ENCODE results near the gene CXCR6. TPM values are rescaled to one million over a fixed set of nuclear protein-coding genes. Genes with fewer than 3 reads are reported as not detected.

The CXCR6 gene
- total and polyA plus RNA-seq, 2 of the 13 experiments (the other 11 are each of a cell fraction or from before 2014, with no cell fraction given): not detected

DNA sequence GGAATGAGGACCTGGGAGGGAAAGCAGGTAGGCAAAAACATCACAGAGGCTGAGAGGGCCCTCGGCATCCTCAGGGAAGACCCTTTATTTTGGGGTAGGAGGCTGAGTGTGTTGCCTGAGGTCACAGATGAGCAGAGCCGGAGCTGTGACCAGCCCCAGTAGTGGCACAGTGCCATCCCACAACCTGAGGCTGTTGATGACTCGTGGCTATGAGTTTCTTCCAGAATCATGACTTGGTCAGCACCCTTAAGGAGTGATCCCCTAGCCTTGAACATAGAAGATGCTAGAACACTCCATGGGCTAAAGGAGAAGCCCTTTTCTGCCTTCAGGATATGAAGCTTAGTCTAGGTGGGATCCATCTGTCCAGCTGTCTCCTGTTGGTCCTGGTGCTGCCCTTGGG lies 19.5 kb upstream of the CXCR6 start:
- ChIA-PET POLR2A (no interaction called here), CTCF (ENCODE audit: low intra/inter-chr PET ratio, low total read pairs) (no interaction called here)
- 83% methylated on average over 1 of the region's 3 CpGs for WGBS (ENCODE audit: low lambda C conversion rate)

More for the DNA sequence above, 19.5 kb upstream of the CXCR6 start:
- Histone ChIP-seq H3K27ac (ENCODE audit: extremely low read length, insufficient read depth, low read length) (no peak overlapping the region), H4K20me1 (ENCODE audit: insufficient read depth, low read length) (no peaks in the 10 kb centered on the region), H3K9me3 (ENCODE audit: low read length) (no peaks in the 10 kb centered on the region), H3K79me2 (ENCODE audit: insufficient read depth, low read length) (no peaks in the 10 kb centered on the region), H3K36me3 (replicated peaks in 1 of 2; ENCODE audit: control insufficient read depth in 1 of 2, insufficient read depth in 2 of 2, low read length in 2 of 2) (peaks cover 10 to 51% of the 10 kb centered on the region in 2 experiments), H3K9ac (ENCODE audit: insufficient read depth, low read depth, low read length) (no peak overlapping the region), H3K4me3 (replicated peaks in 1 of 3; ENCODE audit: insufficient read depth in 1 of 3, low read depth in 2 of 3, low read length in 3 of 3) (no peak overlapping the region), H3K4me2 (ENCODE audit: low read depth, low read length) (no peak overlapping the region), H2AFZ (ENCODE audit: low read length) (no peak overlapping the region), H3K27me3 (ENCODE audit: control insufficient read depth in 1 of 2, insufficient read depth in 2 of 2, low read length in 2 of 2) (no peaks in the 10 kb centered on the region), H3K4me1 (ENCODE audit: insufficient read depth, low read length) (no peaks in the 10 kb centered on the region)
- ATAC-seq: no peak
- in situ Hi-C loops (cut with HindIII; ENCODE audit: extremely low pct_ligation_motif_present, low pct_unique_long_range_greater_than_20kb) (loop anchor here (25.0 kb wide), 1 partner anchor 686 kb away; the partner anchor contains the start of gene TMEM158), intact Hi-C loops (cut with micrococcal nuclease; ENCODE audit: unreplicated experiment) (no loop called here)
- FAIRE-seq: no peak
- no TSS peak for BruUV-seq (replicated peaks)
- no peak for TF ChIP-seq ZZZ3 (CRISPR knock-in tag; IDR thresholded peaks at IDR 0.05; ENCODE audit: borderline replicate concordance)
- no peak for TF ChIP-seq ZNF414 (CRISPR knock-in tag; IDR thresholded peaks at IDR 0.05)
- no peak for TF ChIP-seq ZSCAN22 (CRISPR knock-in tag; IDR thresholded peaks at IDR 0.05)
- TF ChIP-seq, protein P1, sequence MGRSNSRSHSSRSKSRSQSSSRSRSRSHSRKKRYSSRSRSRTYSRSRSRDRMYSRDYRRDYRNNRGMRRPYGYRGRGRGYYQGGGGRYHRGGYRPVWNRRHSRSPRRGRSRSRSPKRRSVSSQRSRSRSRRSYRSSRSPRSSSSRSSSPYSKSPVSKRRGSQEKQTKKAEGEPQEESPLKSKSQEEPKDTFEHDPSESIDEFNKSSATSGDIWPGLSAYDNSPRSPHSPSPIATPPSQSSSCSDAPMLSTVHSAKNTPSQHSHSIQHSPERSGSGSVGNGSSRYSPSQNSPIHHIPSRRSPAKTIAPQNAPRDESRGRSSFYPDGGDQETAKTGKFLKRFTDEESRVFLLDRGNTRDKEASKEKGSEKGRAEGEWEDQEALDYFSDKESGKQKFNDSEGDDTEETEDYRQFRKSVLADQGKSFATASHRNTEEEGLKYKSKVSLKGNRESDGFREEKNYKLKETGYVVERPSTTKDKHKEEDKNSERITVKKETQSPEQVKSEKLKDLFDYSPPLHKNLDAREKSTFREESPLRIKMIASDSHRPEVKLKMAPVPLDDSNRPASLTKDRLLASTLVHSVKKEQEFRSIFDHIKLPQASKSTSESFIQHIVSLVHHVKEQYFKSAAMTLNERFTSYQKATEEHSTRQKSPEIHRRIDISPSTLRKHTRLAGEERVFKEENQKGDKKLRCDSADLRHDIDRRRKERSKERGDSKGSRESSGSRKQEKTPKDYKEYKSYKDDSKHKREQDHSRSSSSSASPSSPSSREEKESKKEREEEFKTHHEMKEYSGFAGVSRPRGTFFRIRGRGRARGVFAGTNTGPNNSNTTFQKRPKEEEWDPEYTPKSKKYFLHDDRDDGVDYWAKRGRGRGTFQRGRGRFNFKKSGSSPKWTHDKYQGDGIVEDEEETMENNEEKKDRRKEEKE (IDR thresholded peaks at IDR 0.05): no peak
- TF ChIP-seq, protein P2, sequence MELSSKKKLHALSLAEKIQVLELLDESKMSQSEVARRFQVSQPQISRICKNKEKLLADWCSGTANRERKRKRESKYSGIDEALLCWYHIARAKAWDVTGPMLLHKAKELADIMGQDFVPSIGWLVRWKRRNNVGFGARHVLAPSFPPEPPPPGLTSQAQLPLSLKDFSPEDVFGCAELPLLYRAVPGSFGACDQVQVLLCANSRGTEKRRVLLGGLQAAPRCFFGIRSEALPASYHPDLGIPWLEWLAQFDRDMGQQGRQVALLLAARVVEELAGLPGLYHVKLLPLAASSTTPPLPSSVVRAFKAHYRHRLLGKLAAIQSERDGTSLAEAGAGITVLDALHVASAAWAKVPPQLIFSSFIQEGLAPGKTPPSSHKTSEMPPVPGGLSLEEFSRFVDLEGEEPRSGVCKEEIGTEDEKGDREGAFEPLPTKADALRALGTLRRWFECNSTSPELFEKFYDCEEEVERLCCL (CRISPR knock-in tag; IDR thresholded peaks at IDR 0.05; ENCODE audit: borderline replicate concordance): no peak
- TF ChIP-seq, protein P3, sequence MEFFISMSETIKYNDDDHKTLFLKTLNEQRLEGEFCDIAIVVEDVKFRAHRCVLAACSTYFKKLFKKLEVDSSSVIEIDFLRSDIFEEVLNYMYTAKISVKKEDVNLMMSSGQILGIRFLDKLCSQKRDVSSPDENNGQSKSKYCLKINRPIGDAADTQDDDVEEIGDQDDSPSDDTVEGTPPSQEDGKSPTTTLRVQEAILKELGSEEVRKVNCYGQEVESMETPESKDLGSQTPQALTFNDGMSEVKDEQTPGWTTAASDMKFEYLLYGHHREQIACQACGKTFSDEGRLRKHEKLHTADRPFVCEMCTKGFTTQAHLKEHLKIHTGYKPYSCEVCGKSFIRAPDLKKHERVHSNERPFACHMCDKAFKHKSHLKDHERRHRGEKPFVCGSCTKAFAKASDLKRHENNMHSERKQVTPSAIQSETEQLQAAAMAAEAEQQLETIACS (CRISPR knock-in tag; IDR thresholded peaks at IDR 0.05): no peak
- TF ChIP-seq TEAD3 (CRISPR knock-in tag; optimal IDR thresholded peaks at IDR 0.05; ENCODE audit: borderline replicate concordance): no peak
- TF ChIP-seq RBM22 (optimal IDR thresholded peaks at IDR 0.05; ENCODE audit: low read length): no peak
- TF ChIP-seq, protein P4, sequence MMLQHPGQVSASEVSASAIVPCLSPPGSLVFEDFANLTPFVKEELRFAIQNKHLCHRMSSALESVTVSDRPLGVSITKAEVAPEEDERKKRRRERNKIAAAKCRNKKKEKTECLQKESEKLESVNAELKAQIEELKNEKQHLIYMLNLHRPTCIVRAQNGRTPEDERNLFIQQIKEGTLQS (CRISPR knock-in tag; IDR thresholded peaks at IDR 0.05): no peak
- no peak for TF ChIP-seq ZBTB34 (CRISPR knock-in tag; IDR thresholded peaks at IDR 0.05)
- no peak for TF ChIP-seq ZNF839 (CRISPR knock-in tag; IDR thresholded peaks at IDR 0.05; ENCODE audit: borderline replicate concordance)
- DNase-seq (ENCODE audit: low spot score): no peak
